SH-SY5Y (cell line): Measurements from ENCODE around the gene GORASP1.

ENCODE experiments used
- GATA2 ChIP-seq: IDR thresholded peaks from 2 replicates; pipeline ENCODE4 v1.6.1; 2011; ENCODE audit warnings: mild to moderate bottlenecking, low read depth, low read length
- GATA3 ChIP-seq: IDR thresholded peaks from 2 replicates; pipeline ENCODE4 v1.6.1; 2011; ENCODE audit warnings: low read depth, mild to moderate bottlenecking, low read length, moderate library complexity

DNA sequence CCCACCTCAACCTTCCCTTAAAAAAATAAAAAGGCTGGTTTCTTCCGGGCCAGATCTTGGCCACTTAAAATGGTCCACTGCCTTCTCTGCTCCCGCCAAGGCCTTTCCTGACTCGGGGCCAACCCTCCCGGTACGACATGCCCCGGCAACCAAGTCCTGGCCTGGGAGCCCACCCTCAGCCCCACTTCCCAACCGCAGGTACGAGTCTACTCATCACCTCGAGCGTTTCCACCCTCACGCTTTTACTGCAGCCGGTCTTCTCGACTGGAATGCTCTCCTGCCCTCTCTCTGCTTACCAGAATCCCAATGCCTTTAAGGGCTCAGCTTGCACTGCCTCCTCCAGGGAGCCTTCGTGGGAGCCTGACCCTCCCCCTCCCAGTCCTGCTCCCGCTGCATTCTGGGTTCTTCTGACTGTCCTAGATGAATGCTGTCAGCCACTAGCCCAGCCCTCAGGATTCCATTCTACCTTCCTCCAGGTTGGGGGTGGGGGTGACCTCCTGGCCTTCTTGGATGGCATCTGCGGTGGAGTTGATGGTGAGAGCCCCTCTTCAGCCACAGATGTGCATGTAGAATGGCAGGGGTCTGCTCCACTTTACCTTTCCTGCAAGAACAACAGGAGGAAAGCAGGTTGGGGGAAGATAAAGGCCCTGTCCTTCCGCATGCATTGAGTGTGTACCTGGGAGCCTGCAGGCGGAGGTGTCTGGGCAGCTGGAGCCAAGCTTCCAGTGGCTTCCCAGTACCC lies 47.0 kb upstream of the GORASP1 start:
- TF ChIP-seq GATA2 (no peak), GATA3 (no peak)
